ENCODE data around the gene CROCC2.

The CROCC2 gene

DNA sequence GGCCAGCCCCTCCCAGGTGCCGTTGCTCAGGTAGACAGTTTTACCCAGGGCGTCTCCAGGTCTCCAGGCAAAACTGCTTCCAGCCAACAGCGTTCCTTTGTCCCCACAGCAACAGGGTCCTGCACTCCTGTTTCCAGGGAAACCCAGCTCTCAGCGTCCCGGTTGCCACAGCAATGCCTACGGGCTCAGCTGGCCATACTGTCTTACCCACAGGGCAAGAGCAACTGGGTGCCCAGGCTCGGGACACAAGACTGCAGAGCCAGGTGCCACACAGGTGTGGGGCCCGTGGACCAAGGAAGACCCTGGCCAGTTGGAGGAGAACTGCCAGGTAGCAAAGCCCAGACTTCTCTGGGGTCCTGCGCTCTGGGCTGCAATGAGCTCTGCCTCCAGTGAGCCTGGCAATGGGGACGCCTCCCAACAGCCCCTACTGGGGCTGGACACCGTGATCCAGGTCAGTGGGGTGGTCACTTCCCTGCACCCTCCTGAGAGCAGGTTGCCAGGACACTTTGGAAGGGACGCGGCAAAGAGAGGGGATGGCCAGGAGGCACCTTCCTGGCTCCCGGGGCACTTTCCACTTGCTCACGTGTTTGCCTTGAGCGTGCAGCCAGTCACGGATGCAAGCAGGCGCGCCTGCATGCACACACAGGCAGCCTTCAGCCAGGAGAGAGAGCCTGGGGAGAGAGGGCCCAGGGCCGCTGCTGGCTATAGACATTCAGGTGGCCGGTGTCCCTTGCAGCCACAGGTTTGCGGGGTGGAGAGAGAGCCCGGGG, at the start of gene CROCC2:
CROCC2 (plus strand) TSS at position 196 of the 770 bp plus-strand sequence; CDS start at position 374, 178 bp downstream.
- TF ChIP-seq, protein P1, sequence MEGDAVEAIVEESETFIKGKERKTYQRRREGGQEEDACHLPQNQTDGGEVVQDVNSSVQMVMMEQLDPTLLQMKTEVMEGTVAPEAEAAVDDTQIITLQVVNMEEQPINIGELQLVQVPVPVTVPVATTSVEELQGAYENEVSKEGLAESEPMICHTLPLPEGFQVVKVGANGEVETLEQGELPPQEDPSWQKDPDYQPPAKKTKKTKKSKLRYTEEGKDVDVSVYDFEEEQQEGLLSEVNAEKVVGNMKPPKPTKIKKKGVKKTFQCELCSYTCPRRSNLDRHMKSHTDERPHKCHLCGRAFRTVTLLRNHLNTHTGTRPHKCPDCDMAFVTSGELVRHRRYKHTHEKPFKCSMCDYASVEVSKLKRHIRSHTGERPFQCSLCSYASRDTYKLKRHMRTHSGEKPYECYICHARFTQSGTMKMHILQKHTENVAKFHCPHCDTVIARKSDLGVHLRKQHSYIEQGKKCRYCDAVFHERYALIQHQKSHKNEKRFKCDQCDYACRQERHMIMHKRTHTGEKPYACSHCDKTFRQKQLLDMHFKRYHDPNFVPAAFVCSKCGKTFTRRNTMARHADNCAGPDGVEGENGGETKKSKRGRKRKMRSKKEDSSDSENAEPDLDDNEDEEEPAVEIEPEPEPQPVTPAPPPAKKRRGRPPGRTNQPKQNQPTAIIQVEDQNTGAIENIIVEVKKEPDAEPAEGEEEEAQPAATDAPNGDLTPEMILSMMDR (conservative IDR thresholded peaks at IDR 0.05), result no peak
- H3K27ac ChIP-seq, result no peak within 1 kb of the TSS

DNA sequence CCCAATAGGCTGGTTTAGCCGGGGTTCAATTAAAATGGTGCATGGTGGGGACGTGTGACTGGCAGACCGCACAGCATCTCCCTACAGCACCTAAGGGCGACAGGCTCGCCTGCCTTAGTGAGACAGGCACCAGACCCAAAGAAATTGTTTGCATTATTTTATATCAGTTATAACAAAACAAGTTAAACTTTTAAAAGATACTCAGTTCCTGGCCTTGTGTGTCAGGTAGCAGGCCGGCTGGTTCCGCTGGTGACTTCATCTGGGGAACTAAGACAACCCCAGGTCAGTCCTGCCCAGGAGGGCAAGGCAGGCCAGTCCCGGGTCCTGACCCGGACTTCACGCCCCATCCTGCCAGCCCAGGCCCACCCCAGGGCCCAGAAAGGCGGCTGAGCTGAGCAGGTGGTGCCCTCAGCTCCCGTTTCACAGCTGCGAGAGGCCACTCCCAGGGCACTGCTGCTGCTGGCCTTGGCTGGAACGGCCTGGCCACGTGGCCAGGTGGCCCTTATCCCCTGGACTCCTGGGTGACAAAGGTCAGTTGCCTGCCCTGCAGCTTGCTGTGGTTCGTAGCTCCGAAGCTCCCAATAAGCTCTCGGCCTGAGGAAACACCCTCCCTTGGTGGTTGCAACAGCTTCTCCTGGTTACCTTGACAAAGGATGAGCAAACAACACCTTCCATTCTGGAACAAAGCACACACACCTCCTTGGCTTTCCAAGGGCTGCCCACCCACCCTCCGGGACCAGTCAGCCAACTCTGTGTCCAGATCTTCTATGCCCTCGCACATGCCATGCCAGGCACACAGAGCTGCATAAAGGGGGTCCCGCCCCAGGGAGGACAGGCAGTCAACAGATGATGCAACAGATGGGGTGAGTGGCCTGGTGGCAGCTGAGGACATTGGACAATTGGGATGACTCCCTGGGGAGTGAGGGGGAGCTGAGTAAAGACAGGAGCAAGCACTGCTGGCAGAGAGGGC, 48.8 kb upstream of the CROCC2 start:
- TF ChIP-seq, protein P1 (conservative IDR thresholded peaks at IDR 0.05), result no peak

DNA sequence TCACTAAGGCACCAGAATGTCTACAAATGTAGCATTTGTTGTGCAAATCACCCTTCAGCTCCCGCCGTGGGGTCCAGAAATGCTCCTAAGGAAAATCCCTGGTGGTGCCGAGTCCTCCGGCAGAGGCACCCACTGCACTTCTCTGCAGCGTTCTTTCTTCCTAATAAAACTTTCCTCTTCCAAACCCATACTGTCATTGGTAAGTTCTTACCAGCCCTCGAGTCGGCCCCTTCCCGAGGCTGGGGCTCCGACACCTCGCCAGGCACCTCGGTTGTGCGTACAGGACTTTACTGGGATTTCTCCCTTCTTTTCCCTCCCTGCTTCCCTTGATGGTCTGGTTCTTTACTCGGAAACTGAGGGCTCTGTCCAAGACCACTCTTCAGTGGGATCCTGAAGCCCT, 47.8 kb upstream of the CROCC2 start:
- H3K27ac ChIP-seq, result no peak overlapping the region
- TF ChIP-seq, protein P1 (conservative IDR thresholded peaks at IDR 0.05), result no peak

More for the DNA sequence above, 48.8 kb upstream of the CROCC2 start:
- no peak overlapping the region for H3K27ac ChIP-seq

DNA sequence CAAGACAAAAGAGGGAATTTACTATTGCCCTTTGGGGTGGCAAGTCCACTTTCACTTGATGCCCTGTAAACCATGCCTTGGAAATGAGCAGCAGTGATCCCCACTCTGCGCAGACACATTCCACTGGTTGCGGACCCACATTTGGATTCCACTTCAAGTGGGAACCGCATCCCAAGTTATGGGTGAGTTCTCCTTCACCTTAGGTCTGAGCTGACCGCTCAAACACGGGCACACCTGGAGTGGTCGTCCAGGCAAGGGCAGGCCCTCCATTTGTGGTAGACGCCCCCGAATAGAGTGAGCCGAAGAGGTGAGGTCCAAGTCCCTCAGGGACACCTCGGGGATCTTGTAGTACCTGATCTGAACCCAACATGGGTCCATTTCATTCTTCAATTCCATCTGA, 47.3 kb upstream of the CROCC2 start:
- TF ChIP-seq, protein P1 (conservative IDR thresholded peaks at IDR 0.05), result no peak
- H3K27ac ChIP-seq, result no peak overlapping the region

DNA sequence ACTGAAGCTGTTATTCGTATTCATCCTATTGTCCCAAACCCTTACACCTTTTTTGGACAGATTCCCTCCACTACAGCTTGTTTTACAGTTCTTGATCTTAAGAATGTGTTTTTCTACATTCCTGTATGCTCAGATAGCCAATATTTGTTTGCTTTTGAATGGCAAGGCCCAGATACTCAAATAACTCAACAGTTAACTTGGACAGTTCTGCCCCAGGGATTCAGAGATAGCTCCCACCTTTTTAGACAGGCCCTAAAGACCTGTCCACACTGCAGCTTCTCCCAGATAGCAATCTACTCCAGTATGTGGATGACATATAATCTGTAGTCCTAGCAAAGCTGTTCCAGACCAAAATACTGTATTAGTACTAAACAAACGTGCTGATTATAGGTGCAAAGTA, 44.6 kb upstream of the CROCC2 start:
- H3K27ac ChIP-seq, result no peak overlapping the region; the same call in 1 of the 2 replicates
- TF ChIP-seq, protein P1 (conservative IDR thresholded peaks at IDR 0.05), result no peak

DNA sequence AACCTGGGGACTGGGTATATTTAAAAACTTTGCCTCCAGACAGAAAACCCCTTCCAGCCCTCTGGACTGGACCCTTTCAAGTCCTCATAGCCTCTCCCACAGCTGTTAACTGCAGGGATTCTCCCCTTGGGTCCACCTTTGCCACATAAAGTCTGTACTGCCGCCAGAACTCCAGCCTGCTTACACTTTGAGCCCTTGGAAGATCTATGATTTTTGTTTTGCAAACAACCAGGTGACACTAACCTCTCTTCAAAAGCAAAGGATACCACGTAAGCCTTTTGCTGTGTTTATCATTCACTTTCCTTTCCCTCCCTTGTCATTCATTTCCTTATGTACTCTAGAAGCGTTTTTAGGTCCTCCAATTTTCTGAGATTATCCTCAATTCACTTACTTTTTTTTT, 41.7 kb upstream of the CROCC2 start:
- TF ChIP-seq, protein P1 (conservative IDR thresholded peaks at IDR 0.05), result no peak

DNA sequence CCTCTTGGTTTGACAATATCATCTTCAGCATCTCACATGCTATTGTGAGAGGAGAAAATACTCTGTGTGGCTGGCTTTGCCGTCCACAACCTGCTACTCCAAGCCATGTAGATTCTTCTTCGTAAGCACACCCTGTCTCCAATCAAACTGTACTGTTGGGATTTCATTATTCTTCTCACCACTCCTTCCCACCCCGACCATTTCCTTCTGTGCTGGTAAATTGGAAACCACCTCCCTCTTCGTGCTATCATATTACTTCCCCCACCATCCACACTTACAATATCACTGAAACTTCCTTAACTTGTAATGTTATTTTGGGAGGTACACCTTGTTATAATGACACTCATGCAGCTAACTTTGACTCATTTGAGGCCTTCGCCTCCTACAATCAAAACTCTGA, 40.7 kb upstream of the CROCC2 start:
- no peak overlapping the region for H3K27ac ChIP-seq
- TF ChIP-seq, protein P1 (conservative IDR thresholded peaks at IDR 0.05), result no peak

More for the DNA sequence above, 41.7 kb upstream of the CROCC2 start:
- no peak overlapping the region for H3K27ac ChIP-seq
